ENCODE measurements around the gene LCE1D.

Gene LCE1D, protein sequence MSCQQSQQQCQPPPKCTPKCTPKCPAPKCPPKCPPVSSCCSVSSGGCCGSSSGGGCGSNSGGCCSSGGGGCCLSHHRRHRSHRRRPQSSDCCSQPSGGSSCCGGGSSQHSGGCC
- 0 reads per million in 2 donors for total RNA-seq

DNA sequence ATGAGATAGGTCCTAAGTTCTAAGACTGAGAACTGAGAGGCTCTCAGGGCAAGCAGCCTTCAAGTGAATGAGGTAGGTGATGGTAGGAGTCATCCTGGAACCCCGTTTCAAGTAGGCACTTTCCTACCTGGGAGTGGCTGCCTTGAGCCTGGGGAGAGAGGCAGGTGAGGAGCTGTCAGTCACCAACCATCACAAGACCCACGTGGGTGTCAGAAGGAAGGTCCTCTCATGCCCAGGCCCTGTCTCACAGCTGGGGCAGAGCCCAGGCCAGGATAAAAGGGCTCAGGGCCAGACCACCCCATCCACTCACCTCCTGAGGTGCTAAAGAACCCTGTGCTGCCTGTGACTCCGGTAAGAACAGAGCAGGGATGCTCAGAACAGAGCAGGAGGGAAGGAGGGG, at the start of gene LCE1D:
LCE1D (plus strand) TSS at position 301 of the 400 bp plus-strand sequence. CDS start 1,074 bp downstream, outside the sequence.
- no peak for DNase-seq

DNA sequence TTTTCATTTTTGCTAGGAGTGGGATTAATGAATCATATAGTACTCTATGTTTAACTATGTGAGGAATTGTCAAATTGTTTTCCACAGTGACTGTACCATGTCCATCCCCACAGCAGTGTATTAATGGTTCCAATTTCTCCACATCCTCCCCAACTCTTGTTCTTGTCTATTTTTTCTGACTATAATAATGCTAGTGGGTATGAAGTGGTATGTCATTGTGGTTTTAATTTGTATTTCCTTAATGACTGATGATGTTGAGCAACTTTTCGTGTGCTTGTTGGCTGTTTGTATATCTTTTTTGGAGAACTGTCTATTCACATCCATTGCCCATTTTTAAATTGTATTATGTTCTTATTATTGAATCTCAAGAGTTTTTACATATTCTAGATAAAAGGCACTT, 48.7 kb upstream of the LCE1D start:
- no peak for DNase-seq

DNA sequence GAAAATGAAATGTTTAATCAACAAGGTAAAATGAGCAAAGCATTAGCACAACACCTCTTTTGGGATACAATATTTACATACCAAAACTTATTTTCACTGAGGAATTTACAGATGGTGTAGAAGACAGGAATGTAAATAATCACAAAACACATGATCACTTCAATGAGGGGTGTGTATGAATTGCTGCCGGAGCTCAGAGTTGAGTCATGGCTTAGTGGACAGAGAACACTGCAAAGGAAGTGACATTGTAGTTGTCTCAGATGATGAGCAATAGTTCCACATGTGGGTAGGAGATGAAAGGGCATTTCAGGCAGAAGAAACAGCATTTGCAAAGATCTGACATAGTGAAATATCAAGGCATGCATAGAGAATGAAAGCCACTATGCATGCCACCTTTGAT, 44.3 kb upstream of the LCE1D start:
- no peak for DNase-seq

DNA sequence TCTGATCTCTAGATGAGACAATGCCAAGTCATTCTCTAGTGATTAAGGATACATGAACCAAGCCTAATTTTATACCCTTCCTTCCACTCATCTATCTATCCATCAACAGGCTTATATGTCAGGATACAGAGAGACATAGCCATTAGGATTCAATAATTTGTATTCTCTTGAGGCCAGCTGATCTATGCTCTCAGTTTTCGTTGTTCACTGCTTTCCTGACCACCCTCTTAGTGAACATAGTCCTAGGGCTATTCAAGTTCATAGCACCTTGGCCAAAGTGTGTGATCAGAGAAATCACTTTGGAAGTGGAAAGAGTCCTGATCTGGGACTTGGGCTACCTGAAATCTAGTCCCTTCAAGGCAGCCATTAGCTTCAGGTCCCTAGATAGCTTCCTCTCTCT, 42.9 kb upstream of the LCE1D start:
- no peak for DNase-seq

DNA sequence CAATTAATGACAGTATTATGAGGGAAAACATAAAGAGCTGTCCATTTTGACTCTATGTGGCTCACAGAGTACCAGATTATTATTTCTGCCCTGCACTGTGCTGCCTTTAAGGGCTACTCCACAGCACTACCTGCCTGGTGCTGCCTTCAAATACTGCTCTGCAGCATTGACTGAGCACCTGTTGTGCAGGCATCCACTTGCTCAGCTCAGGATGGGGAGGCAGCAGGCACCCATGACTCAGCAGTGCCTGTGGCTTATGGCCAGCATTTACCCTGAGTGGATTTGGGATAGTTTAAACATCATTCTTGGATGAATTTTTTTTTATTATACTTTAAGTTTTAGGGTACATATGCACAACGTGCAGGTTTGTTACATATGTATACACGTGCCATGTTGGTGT, 39.6 kb upstream of the LCE1D start:
- DNase-seq: no peak

DNA sequence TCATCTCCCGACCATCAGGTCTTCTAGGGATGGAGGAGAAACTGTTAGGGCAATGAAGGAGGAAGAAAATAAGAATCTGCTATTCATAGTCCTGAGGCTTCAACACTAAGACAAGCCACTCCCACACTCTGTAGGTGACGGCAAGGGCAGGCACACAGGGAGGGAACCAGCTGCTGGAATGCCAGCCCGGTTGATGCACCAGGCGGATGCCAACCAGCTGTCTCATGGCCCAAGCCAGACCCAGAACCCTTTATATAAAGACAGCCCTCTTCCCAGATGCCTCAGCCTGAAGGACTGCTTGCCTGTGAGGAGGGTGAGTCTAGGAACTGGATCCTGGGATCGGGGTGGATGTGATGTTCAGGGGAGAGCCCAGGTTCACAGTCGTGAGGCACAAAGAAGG, 38.8 kb upstream of the LCE1D start, which contains the start of gene KPRP:
KPRP (plus strand) TSS at position 279 of the 400 bp plus-strand sequence. CDS start 1,564 bp downstream, outside the sequence.
- DNase-seq: no peak

DNA sequence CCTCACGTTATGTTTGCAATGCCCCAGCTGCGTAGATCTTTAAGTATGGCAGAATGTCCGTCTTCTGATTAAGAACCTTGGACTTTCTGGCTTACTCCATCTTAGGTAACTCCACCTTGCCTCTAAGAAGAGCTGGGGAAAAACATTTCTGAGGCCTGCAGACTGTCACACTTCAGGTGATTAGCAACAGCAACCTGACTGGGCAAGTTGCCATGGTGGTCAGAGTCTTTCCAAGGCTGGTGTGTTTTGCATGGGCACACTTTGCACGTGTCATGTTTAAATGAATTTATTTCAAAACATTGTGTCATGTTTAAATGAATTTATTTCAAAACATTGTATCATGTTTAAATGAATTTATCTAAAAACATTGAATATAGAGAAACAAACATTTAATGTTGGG, 37.9 kb upstream of the LCE1D start:
- DNase-seq: no peak

DNA sequence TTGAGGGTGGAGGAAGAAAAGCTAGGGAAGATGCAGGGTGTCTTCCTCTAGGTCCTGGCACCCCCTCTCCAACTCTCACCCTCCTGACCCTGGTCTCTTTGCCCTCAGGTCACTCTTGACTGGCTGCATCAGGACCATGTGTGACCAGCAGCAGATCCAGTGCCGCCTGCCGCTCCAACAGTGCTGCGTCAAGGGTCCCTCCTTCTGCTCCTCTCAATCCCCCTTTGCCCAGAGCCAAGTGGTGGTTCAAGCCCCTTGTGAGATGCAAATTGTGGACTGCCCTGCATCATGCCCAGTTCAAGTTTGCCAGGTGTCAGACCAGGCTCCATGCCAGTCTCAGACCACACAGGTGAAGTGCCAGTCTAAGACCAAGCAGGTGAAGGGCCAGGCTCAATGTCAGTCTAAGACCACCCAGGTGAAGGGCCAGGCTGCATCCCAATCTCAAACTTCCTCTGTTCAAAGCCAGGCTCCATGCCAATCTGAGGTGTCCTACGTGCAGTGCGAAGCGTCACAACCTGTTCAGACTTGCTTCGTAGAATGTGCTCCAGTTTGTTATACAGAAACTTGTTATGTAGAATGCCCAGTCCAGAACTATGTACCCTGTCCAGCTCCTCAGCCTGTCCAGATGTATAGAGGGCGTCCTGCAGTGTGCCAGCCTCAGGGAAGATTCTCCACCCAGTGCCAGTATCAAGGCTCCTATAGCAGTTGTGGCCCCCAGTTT, 36.9 kb upstream of the LCE1D start:
- DNase-seq: no peak

DNA sequence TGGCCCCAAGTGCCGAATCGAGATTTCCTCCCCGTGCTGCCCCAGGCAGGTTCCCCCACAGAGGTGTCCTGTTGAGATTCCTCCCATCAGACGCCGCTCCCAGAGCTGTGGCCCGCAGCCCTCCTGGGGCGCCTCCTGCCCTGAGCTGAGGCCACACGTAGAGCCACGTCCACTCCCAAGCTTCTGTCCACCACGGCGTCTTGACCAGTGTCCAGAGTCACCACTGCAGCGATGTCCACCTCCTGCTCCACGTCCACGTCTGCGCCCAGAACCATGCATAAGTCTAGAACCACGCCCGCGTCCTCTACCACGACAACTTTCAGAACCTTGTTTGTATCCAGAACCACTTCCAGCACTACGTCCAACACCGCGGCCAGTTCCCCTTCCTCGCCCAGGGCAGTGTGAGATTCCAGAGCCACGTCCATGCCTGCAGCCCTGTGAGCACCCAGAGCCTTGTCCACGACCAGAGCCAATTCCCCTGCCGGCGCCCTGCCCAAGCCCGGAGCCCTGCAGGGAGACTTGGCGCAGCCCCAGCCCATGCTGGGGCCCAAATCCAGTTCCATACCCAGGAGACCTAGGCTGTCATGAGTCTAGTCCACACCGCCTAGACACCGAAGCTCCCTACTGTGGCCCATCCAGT, 35.9 kb upstream of the LCE1D start:
- DNase-seq: no peak

DNA sequence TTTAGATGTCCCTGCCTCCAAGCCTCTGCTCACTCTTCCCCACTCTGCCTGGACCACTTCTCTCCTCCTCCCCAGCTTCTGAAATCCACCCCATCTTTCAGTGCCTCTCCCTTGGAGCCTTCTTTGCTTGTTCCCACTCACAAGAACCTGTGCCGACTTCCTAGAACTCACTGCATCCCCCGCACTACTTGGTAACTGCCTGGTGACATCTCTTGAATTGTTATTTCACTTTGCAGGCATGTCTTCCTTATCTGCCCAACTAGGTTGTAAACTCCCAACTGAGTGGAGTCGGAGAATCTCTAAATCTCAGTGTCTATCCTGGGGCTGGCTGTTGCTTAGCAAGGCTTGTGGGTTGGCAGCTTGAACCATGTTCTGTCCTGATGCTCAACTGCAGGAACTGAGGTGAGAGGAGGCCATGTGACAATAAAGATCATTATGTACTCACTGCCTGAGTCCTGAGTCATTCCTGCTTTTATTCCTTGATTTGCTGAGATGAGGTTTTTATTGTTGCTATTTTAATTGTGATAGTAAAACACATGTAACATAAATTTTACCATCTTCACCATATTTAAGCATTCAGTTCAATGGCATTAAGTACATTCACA, 34.8 kb upstream of the LCE1D start:
- no peak for DNase-seq

DNA sequence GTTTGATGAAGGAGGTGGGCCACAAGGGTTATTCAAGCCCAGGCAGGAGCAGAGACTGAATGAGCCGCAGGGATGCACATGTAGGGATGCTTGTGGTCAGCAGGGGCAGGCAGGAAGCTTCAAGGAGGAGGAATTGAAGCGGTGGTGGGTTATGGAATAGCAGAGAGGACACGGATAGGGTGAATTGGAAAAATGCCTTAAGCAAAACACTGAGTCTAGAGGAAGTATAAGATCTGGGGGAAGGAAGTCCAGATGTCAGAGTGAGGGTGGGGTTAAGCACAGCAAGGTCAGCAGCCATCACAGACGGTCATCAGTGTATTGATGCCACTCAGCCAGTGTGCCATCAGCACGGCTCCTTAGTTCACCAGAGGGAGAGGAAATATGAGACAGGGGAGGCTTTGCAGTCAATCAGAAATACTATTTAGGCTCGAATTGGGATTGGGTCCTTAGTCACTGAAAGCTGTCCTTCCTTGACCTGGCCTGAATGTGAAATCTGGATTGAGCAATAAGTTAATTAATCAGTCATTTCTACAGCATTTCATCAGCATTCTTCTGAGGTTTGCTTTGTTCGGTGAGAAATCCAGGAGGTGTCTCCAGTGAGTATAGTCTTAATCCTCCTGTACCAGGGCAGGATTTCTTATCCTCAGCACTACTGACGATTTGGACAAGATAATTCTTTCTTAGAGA, 27.5 kb upstream of the LCE1D start:
- DNase-seq: no peak

DNA sequence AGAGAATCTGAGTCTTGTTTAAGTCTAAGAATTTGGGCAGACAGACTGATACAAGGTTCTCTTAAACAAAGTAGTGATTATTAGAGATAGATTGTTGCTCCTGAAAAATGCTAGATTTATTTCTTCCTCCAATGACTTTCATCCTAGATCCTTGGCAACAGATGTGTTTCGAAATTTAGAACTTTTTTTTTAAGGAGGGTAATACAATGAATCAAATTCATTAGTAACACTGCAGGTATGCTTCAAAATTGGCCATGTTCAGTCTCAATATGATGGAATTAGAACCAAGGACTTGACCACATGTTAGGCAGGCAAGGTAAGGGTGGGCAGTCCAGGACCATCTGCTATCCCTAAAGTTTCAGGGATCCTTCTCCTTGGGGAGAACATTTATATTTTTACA, 26.1 kb upstream of the LCE1D start:
- no peak for DNase-seq

DNA sequence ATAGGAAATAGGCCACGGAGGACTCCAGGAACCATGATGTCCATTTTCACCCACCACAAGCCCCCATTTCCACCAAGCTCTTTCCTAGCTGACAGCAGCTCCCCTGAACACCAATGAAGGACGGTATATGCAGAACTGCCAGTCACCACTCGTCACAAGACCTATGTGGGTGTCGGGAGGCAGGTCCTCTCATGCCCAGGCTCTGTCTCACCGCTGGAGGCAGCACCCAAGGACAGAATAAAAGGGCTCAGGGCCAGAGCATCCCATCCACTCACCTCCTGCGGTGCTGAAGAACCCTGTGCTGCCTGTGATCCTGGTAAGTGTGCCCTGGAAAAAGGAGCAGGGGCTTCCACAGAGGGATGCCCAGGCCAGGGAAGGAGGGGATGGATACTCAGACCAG, 21.6 kb upstream of the LCE1D start, which contains the start of gene LCE1F:
LCE1F (plus strand) TSS at position 266 of the 400 bp plus-strand sequence. CDS start 1,232 bp downstream, outside the sequence.
- DNase-seq: no peak

DNA sequence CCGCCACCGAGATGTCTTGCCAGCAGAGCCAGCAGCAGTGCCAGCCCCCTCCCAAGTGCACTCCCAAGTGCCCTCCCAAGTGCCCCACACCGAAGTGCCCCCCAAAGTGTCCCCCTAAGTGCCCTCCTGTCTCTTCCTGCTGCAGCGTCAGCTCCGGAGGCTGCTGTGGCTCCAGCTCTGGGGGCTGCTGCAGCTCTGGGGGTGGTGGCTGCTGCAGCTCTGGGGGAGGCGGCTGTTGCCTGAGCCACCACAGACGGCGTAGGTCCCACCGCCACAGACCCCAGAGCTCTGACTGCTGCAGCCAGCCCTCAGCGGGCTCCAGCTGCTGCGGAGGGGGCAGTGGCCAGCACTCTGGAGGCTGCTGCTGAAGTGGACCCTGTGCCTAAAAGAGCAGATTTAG, 20.2 kb upstream of the LCE1D start:
- DNase-seq: no peak

DNA sequence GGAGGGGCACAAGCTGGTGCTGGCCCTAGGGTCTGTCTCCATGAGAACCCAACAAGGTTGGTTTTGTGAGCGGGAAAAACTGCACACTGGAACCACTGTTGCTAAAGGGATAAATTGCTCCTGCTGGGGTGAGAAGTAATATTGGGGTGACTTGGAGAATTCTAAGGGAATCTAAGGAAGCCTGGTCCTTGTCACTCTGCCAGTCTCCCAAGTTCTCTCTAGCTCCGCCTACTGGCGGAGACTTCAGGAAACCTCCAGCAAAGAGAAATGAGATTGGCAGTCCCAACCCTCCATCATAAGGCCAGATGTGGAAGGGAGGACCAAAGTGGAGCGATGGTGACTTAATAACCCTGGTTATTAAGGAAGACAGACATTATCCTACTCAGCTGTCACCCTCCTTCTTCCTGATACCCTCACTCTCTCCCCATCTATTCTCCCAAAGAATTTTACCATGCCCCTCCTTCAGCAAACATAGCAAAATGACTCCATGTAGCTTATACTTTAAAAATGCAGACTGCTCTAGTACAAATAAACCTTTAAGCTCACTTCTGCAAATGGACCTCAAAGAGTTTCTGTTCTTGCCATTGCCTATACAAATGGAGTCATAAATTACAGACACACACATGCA, 18.9 kb upstream of the LCE1D start:
- DNase-seq: no peak

DNA sequence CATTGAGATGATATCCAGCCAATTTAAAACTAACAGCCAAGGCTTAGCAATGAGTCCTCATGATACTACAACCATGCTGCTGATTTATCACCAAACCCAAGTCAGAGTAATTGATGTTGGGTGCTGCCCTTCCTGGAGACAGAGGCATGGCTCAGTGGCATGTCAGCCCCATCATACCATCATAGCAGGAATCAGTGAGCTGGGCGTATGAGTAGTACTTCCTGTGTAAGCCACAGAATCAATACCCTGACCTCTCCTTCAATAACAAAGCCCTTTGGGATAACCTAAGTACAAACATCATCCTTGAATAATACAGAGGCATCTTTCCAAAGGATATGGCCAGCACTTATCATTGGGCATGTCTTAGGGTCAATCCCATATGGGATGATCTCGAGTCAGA, 13.4 kb upstream of the LCE1D start:
- no peak for DNase-seq

DNA sequence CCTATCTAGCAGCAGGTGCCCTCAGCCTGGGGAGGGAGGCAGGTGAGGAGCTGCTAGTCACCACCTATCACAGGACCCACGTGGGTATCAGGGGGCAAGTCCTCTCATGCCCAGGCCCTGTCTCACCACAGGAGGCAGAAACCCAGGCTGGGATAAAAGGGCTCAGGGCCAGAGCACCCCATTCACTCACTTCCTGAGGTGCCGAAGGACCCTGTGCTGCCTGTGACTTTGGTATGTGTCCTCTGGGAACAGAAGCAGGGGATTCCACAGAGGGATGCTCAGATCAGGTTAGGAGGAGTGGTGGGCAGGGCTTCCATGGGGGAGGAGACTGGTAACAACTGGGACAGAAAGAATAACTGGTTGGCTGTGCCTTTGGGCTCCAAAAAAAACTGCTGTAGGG, 10.4 kb upstream of the LCE1D start, which contains the start of gene LCE1E:
LCE1E (plus strand) TSS at position 181 of the 400 bp plus-strand sequence. CDS start 1,043 bp downstream, outside the sequence.
- DNase-seq: no peak

DNA sequence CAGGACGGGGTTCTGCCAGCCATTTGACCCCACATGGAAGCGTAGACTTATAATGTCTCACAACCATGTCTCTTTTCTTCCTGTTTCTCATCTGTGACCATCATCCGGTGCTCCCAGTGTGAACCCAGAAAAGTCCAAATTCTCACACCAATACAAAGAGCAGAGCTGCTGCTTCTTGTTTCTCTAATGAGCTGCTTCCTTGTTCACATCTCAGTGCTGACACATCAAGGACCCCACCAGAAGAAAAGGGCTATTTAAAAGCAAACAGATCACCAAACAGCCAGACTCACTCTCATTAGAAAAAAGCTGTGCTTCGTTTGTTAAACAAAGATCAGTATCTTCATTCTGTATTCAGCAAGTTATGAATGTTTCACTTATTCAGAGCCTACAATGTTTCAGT, 835 bp upstream of the LCE1D start:
- no peak for DNase-seq

DNA sequence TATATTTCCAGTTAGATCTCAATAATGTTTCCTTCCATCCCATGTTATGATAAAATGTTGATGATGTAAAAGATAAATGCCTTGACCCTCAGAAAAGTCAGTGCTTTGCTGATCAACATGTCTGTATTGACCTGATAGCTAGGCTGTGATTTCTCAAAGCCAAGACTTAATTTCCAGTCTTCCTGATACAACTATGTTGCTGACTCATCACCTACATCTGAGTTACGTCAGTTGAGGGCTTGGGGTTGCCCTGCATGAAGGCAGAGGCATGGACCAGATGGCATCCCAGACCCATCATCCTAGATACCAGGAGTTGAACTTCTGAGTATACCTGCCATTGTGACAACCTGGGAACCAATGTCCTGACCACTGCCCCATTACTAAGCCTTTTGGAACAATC, 4.8 kb downstream of the LCE1D start:
- no peak for DNase-seq

DNA sequence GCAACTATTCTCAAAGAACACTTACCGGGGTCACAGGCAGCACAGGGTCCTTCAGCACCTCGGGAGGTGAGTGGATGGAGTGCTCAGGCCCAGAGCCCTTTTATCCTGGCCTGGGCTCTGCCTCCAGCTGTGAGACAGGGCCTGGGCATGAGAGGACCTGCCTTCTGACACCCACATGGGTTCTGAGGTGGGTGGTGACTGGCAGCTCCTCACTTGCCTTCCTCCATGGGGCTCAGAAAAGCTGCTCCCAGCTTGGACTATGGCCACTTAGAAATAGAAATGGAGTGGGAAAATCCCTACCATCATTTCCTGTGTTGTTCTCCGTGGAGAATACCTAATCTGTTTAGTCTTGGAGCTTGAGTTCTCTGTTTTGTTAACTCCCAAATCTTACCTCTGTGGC, 10.1 kb downstream of the LCE1D start, which contains the start of gene LCE1C:
LCE1C (minus strand) TSS at position 76 of the 400 bp plus-strand sequence. CDS start 1,173 bp downstream, outside the sequence.
- DNase-seq: no peak

DNA sequence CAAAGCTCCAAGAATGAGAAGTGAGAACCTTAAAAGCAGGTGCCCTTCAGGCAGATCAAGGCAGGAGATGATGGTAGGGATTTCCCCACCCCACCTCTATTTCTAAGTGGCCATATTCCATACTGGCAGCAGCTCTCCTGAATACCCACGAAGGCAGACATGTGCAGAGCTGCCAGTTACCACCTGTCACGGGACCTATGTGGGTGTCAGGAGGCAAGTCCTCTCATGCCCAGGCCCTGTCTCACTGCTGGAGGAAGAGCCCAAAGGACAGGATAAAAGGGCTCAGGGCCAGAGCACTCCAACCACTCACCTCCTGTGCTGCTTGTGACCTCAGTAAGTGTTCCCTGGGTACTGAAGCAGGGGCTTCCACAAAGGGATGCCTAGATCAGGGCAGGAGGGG, 14.5 kb downstream of the LCE1D start:
- no peak for DNase-seq

DNA sequence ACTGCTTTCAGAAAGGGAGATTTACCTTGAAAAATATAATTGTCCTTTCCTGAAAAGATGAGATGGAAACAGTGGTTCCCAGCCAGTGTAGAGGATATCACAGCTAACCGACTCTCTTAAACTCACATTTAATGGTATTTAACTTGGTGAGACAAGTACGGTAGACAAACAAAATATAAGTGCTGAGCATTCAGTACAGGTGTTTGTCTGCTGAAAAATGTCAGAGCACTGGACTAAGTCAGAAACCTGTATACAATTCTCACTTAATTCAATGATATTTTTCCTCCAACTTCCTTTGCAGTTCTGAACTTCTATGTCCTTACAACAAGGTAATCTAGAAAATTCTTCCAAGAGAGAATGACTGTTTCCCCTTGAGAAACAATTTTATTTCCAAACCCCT, 15.2 kb downstream of the LCE1D start, which contains the start of gene LCE1B:
LCE1B (plus strand) TSS at position 301 of the 400 bp plus-strand sequence. CDS start 476 bp downstream, outside the sequence.
- DNase-seq: no peak

All from T-helper 2 cell (primary cell).